SU-DHL-6 (cell line): ENCODE data around the gene ATG13.

Experiments used
- H2AFZ ChIP-seq: fragments of 200-600 bp; sonication (generic); 2 replicates; pipeline ENCODE4 v1.6.1; 2014; ENCODE audit warnings: low read depth, mild to moderate bottlenecking, moderate library complexity, mixed read lengths, antibody characterized with exemption, low read length; ENCODE audit not compliant: severe bottlenecking
- H3F3A ChIP-seq: fragments of 200-600 bp; shearing (Covaris generic); 2 replicates; pipeline ENCODE4 v1.6.0; 2016; ENCODE audit warnings: antibody characterized with exemption, mild to moderate bottlenecking; ENCODE audit not compliant: insufficient read depth
- H3K27ac ChIP-seq: fragments of 200-600 bp; sonication (generic); 2 replicates; pipeline ENCODE4 v1.5.1; 2016; ENCODE audit warnings: low read depth, mild to moderate bottlenecking, low read length, moderate library complexity, mixed read lengths
- H3K27me3 ChIP-seq: fragments of 200-600 bp; sonication (generic), shearing (Covaris generic); 2 replicates; pipeline ENCODE4 v1.6.0; 2014; ENCODE audit warnings: mild to moderate bottlenecking, low read length
- H3K36me3 ChIP-seq: fragments of 200-600 bp; sonication (generic); 2 replicates; pipeline ENCODE4 v1.6.1; 2014; ENCODE audit warnings: mild to moderate bottlenecking, low read length, mixed read lengths
- H3K4me2 ChIP-seq: fragments of 300-600, 200-600 bp; shearing (Covaris generic), sonication (generic); 2 replicates; pipeline ENCODE4 v1.6.0; 2014; ENCODE audit warnings: low read length, low read depth, mild to moderate bottlenecking; ENCODE audit not compliant: poor library complexity, severe bottlenecking
- H3K4me3 ChIP-seq: fragments of 200-600 bp; sonication (generic); 2 replicates; pipeline ENCODE4 v1.5.1; 2014; ENCODE audit warnings: antibody characterized with exemption, low read length, mild to moderate bottlenecking, mixed read lengths; ENCODE audit not compliant: insufficient read depth, poor library complexity, severe bottlenecking
- H3K79me2 ChIP-seq: fragments of 200-600 bp; sonication (generic); 2 replicates; pipeline ENCODE4 v1.6.1; 2014; ENCODE audit warnings: mild to moderate bottlenecking, low read length, moderate library complexity; ENCODE audit not compliant: insufficient read depth
- H3K9ac ChIP-seq: fragments of 200-600 bp; sonication (generic); 2 replicates; pipeline ENCODE4 v1.7.0; 2014; ENCODE audit warnings: mild to moderate bottlenecking, low read length
- H3K9me2 ChIP-seq: fragments of 200-600 bp; sonication (generic); replicated peaks from 2 replicates; pipeline ENCODE4 v1.6.1; 2014; ENCODE audit warnings: low read length; ENCODE audit not compliant: insufficient read depth
- H3K9me3 ChIP-seq: fragments of 200-600 bp; sonication (generic); 2 replicates; pipeline ENCODE4 v1.6.1; 2014; ENCODE audit warnings: low read length, mixed read lengths; ENCODE audit not compliant: insufficient read depth
- H4K20me1 ChIP-seq: fragments of 200-600 bp; sonication (generic); 2 replicates; pipeline ENCODE4 v1.6.1; 2014; ENCODE audit warnings: low read depth, mild to moderate bottlenecking, antibody characterized with exemption, low read length, moderate library complexity, mixed read lengths
- EZH2phosphoT487 ChIP-seq: fragments of 200-600 bp; sonication (generic), shearing (Covaris generic); conservative IDR thresholded peaks from 2 replicates; pipeline ENCODE4 v1.6.1; 2018; ENCODE audit warnings: mild to moderate bottlenecking, antibody characterized with exemption, low read length, moderate library complexity, mixed read lengths
- TF ChIP-seq, protein P1 (sequence below): fragments of 200-600 bp; sonication (generic); IDR thresholded peaks from one replicate; pipeline ENCODE4 v1.5.1; 2017; ENCODE audit warnings: antibody characterized with exemption, mild to moderate bottlenecking, low read length, moderate library complexity; ENCODE audit not compliant: insufficient read depth, poor library complexity, severe bottlenecking

ATG13 gene

DNA sequence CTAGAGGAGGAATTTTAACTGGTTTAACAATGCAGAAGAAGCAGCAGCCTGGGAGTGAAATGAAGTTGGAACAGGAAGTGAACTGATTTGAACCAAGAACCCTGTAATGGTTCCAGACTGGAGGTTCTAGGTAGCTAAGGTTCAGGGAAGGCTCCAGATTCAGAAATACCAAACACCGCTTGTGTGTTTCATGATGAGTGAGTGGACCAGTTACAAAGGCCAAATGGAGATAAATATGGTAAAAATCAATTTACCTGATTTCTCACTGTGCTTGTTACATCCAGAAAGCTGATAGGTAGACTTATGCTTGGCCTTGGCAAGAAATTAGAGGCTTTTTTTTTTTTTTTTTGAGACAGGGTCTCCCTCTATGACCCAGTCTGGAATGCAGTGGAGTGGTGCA is 12.9 kb downstream of the ATG13 start:
- no peak for TF ChIP-seq EZH2phosphoT487
- TF ChIP-seq, protein P1, sequence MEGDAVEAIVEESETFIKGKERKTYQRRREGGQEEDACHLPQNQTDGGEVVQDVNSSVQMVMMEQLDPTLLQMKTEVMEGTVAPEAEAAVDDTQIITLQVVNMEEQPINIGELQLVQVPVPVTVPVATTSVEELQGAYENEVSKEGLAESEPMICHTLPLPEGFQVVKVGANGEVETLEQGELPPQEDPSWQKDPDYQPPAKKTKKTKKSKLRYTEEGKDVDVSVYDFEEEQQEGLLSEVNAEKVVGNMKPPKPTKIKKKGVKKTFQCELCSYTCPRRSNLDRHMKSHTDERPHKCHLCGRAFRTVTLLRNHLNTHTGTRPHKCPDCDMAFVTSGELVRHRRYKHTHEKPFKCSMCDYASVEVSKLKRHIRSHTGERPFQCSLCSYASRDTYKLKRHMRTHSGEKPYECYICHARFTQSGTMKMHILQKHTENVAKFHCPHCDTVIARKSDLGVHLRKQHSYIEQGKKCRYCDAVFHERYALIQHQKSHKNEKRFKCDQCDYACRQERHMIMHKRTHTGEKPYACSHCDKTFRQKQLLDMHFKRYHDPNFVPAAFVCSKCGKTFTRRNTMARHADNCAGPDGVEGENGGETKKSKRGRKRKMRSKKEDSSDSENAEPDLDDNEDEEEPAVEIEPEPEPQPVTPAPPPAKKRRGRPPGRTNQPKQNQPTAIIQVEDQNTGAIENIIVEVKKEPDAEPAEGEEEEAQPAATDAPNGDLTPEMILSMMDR, result no peak
- no peak overlapping the region for H3K4me2 ChIP-seq
- H3K36me3 ChIP-seq, result no peaks in the 10 kb centered on the region
- H3K9ac ChIP-seq, result no peak overlapping the region
- no peaks in the 10 kb centered on the region for H3K9me2 ChIP-seq
- H3K4me3 ChIP-seq, result no peak overlapping the region
- no peaks in the 10 kb centered on the region for H3K9me3 ChIP-seq
- no peaks in the 10 kb centered on the region for H3K27me3 ChIP-seq
- no peaks in the 10 kb centered on the region; the same call in 1 of the 2 replicates for H3K79me2 ChIP-seq
- H4K20me1 ChIP-seq, result no peaks in the 10 kb centered on the region
- no peak overlapping the region for H2AFZ ChIP-seq
- 0 out of 2 replicates have a peak, but pooled peaks cover under 1% of the 10 kb centered on the region for H3F3A ChIP-seq
- H3K27ac ChIP-seq, result no peak overlapping the region

- Histone ChIP-seq H3K79me2 (no peaks in the 10 kb centered on the region), H3K27me3 (no peaks in the 10 kb centered on the region), H2AFZ (no peak overlapping the region), H4K20me1 (no peaks in the 10 kb centered on the region), H3K9me2 (no peaks in the 10 kb centered on the region), H3F3A (0 out of 2 replicates have a peak, but pooled peaks cover 4% of the 10 kb centered on the region), H3K9ac (no peak overlapping the region), H3K4me3 (no peak overlapping the region), H3K36me3 (no peaks in the 10 kb centered on the region), H3K9me3 (no peaks in the 10 kb centered on the region), H3K27ac (no peak overlapping the region), H3K4me2 (no peak overlapping the region)
- TF ChIP-seq, protein P1, result no peak
- TF ChIP-seq EZH2phosphoT487, result no peak
These were observed 14.3 kb downstream of the ATG13 start for GRCh38 chr11:46631676-46632075.

GRCh38 chr11:46632502-46632901 is 15.1 kb downstream of the ATG13 start:
- Histone ChIP-seq H3K27ac (no peak overlapping the region), H3K9me3 (no peaks in the 10 kb centered on the region), H3K9me2 (no peaks in the 10 kb centered on the region), H3K36me3 (no peaks in the 10 kb centered on the region), H3F3A (0 out of 2 replicates have a peak, but pooled peaks cover 4% of the 10 kb centered on the region), H3K9ac (no peak overlapping the region), H2AFZ (no peak overlapping the region), H3K4me3 (no peak overlapping the region), H3K4me2 (no peak overlapping the region), H4K20me1 (no peaks in the 10 kb centered on the region), H3K79me2 (no peaks in the 10 kb centered on the region), H3K27me3 (no peaks in the 10 kb centered on the region)
- TF ChIP-seq, protein P1, result no peak
- no peak for TF ChIP-seq EZH2phosphoT487
